NCI-H2107 (cell line): ENCODE data around the gene NPHS1.
A peak's percentile ranks its signal among the peaks of the same experiment; 100 is the strongest.
"Not testable (repeated sequence)": the region's sequence is repeated elsewhere in the genome, so short reads cannot be mapped to it uniquely, and the experiment has no call there.

ENCODE experiments used
- DNase-seq: peaks from one replicate; lab custom pipeline; 2025; lab: John Stamatoyannopoulos, UW

The NPHS1 gene

DNA sequence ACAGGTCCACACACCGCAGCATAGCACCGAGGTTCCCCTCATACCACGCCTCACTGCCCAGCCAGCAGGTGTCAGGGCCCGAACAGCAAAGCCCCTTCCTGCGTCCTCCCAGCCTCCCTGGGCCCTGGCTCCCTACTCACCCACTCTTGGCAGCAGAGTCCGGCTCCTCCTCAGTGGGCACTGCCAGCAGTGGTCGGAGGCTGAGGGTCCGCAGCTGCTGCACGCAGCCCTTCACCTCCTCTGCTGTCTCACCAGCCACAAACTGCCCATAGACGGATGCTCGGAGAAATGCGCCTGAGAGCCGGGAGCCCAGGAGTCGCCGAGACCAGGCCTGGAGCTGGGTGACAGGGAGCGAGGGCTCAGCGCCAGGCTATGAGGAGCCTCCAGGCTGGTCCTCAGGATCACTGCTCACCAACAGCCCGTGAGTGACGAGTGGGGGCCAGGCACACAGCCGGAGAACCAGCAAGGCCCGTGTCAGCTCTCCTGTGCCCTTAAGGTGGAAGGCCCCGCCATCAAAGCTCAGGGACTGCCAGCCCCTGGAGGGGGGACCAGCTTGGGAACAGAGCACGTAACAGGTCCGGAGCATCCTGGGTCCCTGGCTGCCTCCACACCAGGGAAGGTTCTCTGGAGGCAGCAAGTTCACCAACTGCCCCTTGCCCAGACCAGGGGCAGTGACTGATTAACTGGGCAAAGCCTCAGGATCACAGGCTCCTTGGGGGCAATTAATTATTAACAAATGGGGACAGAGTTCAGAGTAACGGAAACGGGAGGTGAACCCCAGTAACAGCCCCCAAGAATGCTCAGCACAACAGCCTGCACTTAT, 39.9 kb downstream of the NPHS1 start, which contains the start of gene PRODH2:
Gene PRODH2 (minus strand): TSS at position 626 of the 823 bp plus-strand sequence. CDS start 40 bp downstream, at position 586.
- DNase-seq, result no peak

DNA sequence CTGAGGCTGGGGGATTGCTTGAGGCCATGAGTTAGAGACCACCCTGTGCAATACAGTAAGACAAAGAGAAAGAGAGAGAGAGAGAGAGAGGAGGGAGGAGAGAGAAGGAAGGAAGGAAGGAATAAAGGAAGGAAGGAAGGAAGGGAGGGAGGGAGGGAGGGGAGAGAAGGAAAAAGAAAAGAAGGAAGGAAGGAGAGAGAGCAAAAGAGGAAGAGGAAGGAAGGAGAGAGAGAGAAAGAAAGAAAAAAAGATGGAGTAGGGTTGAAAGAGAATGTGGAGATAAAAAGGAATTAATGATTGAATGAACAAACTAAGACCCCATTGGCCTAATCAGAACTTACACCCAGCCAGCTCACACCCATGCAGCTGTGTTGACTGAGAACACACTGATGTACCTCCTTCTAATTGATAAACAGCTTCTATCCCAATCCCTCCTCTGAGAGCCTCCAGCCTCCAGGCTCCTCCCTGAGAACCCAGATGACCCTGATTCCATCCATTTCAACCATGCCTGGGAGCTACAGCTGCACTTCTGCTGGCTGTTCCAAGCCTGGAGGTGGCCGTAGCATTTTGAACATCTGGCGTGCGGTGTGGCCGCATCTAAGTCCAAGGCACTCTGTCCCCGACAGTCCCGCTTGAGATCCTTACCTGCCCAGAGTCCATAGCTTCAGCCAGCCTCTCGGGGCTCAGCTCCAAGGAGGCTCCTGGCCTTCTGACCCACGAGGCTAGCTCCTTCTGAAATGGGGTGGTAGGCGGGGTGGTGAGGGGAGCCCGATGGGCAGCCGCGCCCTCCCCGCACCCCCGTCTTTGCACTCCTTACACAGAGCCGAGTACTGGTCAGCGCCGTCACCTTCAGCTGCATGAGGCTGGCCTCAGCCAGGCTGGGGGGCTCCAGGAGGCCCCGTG, 40.7 kb downstream of the NPHS1 start:
- no peak for DNase-seq

DNA sequence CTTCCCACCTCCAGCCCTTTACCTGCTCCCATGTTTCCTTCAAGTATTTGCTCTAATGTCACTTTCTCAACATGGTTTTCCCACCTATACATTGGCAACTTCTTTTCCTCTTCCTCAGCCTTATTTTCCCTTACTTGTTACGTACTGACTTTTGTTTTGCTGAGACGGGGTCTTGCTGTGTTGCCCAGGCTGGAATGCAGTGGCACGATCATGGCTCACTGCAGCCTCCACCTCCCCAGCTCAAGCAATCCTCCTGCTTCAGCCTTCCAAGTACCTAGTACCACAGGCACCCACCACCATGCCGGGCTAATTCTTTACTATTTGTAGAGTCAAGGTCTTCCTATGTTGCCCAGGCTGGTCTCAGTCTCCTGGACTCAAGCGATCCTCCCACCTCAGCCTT, 44.7 kb downstream of the NPHS1 start:
- no peak for DNase-seq

DNA sequence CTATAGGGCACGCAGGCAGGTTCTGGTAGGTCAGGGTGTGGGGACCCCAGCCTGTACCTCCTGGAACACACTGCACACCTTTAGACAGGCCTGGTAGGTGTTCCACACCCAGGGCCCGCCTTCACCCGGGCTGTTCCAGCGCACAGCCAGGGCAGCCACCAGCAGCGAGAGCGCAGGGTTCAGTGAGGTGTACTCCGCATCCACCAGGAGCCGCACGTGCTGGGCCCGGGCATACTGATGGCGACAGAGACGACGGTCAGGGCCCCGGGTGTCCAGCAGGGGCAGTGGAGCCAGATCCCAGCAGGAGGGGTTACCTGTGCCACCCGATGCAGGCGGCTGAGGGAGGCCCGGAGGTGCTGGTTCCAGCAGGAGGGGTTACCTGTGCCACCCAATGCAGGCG, 45.7 kb downstream of the NPHS1 start:
- no peak for DNase-seq

DNA sequence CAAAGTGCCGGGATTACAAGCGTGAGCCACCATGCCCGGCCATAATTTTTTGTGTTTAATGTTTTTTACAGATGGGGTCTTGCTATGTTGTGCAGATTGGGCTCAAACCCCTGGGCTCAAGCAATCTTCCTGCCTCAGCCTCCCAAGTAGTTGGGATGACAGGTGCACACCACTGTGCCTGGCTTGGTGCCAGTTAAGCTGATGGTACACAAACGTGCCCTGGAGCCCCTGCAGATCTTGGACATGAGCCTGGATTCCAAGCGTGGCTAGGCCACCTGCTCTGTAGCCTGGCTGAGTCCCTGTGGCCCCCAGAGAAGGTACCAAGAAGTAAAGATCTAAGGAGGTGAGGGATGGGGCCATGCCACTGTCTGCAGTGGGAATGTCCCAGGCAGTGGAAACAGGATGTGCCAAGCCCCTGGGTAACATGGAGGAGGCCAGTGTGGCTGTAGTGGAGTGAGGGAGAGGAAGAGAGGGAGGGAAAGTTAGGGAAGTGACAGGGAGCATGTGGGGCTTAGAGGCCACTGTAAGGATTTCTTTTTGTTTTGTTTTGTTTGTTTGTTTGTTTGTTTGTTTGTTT, 46.7 kb downstream of the NPHS1 start:
- no peak for DNase-seq

DNA sequence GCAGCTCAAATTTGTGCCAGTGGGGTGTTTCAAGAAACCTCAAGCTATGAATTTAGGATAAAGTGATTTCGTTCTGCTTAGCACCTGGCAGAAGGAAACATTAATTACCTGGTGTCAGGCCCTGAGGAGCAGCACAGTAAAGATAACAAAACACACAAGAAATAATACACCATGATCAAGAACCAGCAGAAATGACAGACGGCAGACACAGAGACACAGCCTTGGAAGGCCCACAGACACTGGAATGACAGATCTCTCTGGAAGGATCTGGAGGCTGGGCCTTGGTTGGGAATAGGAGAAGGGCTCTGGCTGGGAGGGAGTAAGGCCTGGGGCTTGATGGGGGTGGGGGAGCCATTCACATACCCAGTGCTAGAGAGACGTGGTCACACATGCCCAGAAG, 50.5 kb downstream of the NPHS1 start:
- no peak for DNase-seq

DNA sequence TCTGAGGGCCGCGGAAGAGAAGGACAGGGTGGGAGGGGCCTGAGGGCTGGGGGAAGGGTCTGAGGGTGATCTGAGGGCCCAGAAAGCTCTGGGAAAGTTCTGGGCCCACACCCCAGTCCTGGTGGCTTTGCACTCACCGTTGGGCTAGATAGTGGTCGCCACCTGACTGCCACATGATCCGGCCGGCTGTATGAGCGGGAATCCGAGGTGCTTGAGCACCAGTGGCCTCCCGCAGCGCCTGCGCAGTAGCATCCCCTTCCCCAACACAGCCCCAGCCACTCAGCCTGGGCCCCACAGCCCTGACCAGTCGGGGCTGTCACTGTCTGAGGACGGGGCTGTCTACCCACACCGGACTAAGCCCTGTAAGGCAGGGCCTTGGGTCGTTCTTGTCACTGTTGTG, 54.6 kb downstream of the NPHS1 start:
- DNase-seq, result no peak

DNA sequence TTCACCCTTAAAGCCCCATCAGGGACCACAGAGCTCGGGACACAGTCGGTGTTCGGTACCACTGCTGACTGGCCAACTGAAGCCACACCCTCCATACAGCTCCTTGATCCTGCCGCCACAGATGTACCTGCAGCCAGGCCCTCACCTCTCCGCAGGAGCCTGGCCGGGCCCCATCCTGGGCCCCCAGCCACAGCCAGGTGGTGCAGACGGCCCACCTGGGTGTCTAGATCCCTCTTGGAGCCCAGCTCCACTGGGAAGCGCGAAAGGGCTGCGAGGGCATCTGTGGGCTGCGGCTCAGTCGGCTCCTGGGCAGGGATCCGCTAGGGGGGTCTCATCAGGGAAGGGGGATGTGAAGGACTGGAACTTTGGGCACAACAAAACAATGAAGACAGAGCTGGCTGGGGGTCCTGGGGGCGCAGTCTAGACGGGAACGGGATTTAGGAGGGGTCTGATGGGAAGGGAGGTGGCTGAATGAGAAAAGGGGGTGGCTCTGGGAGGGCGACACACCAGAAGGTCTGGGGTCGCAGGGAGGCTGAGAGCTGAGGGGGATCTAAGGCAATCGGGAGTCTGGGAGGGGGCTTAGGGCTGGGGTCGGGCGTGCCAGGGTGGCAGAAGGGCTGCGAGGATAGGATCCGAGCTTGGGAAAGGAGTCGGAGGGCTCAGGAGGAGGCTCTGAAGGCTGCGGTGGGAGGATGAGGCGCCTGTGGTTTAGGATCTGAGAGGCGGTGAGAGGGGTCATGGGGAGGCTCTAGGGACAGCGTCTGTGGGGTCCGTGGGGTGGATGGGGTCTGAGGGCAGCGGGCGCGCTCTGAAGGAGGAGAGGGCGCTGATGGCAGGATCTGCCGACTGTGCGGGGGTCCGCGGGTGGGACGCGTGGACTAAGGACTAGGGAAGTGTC, 55.4 kb downstream of the NPHS1 start:
- no peak for DNase-seq

DNA sequence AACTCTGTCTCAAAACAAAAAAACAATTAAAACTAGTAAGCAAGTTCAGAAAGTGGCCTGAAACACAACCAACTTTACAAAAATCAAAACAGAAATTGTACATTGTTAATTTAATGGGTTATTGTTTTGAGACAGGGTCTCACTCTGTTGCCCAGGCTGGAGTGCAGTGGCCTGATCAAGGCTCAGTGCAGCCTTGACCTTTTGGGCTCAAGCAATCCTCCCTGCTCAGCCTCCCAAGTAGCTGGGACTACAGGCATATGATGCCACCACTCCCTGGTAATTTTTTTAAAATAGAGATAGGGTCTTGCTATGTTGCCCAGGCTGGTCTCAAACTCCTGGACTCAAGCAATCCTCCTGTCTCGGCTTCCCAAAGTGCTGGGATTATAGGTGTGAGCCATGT, 56.7 kb downstream of the NPHS1 start:
- not testable (repeated sequence) for DNase-seq

DNA sequence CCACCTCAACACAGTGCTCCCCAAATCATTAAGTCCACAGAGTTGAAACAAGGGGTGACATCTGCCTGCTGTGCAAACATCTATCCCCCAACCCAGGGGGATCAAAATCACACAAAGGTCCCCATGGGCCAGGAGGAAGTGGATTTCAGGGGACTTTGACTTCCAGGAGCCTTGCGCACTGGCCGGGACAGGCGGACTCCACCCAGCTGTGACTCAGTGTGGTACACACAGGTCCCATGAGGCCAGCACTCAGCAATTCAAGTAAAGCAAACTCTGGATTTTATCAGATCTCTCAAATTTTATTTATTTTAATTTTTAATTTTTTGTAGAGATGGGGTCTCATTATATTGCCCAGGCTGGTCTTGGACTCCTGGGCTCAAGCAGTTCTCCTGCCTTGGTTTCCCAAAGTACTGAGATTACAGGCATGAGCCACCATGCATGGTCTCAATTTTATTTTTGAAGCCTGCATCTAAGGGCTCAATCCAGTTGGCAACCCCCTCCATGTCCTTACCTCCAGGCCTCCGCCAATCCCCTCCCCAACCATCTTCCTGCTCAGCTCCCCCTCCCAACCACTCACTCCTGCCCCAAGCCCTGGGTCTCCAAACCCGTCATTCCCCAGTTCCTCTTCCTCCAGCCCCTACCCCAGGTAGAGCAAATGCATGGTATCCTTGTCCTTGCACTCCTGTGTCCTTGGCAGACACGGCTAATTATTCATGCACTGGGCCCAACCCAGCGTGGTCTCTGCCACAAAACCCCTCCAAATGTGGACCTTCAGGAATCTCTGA, 58.7 kb downstream of the NPHS1 start:
- no peak for DNase-seq

DNA sequence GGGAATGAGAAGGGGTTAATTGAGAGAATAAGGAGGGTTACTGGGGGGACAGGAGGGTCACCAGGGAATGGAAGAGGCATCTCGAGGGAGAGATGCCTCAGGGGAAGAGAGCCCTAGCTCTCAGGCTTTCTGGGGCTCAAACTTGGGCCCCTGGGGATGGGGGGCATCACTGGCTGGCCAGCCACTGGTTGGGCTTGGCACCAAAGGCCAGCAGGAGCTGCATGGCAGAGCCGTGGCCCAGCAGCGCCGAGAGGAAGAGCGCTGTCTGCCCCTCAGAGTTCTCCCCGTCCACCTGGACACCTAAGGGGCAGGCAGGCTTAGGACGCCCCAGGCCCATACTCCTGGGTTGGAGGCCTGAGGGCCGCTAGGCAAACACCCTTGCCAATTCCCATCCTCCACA, 59.4 kb downstream of the NPHS1 start:
- DNase-seq, result no peak

DNA sequence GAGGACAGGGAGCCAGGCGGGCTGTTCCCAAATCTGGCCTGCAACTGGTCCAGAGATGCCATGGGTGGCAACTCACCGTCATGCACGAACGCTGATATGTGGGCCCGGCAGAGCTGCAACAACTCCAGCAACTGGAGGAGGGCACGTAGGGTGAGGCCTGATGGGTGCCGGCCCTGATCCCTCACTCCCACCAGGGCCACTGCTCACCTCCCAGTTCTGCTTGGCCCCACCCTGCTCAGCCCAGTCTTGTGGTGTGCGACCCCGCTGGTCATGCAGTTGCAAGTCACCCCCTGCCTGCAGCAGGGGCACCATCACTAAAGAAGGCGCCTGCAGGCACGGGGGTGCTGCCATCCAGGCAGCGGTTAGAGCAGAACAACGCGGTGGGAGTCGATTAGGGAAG, 60.0 kb downstream of the NPHS1 start:
- DNase-seq, result no peak

DNA sequence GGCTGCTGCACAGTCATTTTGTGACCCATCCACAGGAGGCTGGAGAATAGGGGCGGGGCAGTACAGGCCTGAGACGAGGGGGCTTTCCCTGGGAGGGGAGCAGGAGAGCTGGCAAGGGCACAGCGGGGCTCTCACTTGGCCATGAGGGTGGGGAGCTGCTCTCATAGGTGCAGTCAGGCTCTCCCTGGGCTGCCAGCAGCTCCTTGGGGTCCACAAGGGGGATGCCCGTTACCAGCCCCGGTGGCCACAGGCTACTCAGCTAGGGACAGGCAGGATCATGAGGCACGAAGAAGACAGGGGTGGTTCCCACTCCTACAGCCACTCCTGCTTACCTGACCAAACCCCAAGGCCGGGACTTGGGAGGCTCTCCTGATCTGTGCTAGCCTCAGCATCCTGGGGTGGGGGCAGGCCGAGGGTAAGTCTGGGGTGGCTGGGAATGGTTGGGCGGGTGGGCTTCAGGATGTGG, 60.5 kb downstream of the NPHS1 start:
- no peak for DNase-seq

DNA sequence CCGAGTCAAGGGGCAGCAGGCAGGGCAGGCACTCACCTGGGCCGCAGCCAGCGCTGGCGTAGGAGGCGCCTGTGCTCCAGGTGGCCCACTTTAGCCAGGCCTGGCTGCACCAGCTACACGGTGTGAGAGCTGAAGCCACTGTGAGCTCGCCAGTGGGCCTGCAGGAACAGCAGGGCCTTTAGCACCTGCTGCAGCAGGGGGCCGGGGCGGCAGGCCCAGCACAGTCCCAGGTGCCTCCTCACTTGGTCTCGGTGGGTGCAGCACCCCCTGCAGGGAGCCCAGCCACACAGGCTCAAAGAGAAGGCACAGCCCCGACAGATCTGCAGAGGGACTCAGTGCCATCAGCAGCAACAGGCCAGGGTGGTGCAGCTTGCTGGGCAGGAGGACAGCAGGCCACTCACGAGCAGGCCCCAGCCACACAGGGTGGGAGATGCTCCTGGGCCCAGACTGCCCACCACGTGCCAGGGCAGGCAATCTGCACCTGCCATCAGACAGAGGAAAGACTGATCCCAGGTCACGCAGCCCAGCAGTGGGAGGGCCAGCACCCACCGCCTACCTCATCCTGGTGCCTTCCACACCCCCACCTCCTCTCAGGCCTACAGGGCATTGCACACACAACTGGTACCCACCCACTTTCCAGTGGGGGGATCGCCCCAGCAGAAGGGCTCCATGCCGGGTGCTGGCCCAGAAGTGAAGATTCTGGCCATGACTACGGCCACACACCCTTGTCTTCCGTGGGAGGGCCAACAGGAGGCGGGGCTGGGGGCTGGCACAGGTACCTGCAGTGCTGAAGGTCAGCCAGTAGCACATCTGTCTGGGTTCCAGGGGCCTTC, 61.1 kb downstream of the NPHS1 start:
- peak; percentile 26 for DNase-seq

DNA sequence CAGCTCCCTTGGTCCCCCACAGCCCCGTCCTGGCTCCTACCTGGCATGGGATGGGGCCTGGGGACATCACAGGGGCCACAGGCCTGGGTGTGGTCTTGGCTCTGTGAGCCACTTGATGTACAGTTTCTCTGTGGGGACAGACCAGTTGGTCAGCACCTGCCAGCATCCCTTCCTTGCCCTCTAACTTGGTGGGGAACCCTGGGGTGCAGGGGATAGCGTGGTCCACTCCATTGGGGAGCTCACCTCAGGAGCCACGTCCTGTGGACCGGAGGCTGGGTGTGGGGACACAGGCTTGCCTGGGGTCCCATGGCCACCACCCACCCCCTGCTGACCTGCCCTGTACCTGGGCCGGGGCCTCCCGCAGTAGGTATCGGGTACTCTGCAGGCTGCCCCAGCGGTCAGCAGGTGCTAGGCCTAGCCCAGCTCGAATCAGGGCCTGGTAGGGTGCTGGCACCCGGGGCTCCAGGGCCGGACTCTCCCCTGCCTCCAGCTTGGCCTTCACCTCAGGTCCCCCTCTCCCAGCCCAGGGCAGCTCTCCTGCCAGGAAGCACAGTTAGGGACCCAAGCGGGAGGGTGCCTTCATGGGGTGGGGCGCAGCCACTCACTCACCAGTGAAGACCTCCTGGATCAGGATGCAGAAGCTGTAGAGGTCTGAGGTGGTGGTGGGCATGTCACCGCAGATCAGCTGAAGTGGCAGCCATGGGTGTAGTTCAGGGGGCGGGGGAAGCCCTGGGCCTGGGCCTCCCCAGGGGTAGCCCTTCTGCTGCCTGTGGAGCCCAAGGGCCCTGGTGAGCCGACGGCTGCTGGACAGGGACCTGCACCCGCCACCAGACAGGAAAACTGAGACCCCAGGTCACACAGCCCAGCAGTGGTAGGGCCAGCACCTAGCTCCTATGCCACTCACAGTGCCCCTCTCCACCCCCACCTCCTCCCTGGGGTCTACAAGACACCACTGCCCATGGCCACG, 62.0 kb downstream of the NPHS1 start:
- no peak for DNase-seq

DNA sequence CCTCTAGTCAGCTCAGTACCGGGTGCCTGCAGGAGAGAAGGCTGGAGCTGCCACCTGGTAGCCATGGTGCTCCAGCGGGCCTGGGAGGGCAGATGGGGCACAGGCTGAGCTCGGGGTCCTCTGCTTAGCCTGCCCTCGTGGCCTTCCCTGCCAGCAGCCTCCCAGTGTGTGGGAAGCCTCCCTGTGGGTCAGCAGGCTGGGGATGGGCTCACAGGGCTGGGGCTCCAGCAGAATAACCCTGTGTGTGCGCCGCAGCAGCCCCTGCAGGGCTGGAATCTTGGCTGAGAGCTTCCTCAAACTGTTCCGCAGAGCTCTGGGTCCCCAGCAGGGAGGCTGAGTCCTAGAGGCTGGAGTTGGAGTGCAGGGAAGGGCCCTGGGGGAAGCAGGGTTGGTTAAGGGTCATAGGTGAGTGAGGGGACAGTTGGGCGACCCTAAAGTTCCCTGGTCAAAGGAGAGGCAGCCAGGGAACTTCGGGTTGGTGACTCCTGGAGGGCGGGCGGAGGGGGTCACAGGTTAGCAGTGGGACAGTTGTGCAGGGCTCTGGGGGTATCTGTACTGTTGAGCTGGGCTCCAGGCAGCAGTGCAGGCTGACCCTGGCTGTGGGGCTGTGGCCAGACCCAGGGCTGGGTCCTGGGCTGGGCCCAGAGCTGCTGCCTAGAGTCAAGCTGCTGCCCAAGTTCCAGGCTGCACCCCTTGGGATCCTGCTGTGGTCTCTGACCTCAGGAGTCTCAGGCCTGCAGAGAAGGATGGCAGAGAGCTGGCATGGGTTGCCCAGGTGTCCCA, 62.9 kb downstream of the NPHS1 start:
- DNase-seq, result no peak

DNA sequence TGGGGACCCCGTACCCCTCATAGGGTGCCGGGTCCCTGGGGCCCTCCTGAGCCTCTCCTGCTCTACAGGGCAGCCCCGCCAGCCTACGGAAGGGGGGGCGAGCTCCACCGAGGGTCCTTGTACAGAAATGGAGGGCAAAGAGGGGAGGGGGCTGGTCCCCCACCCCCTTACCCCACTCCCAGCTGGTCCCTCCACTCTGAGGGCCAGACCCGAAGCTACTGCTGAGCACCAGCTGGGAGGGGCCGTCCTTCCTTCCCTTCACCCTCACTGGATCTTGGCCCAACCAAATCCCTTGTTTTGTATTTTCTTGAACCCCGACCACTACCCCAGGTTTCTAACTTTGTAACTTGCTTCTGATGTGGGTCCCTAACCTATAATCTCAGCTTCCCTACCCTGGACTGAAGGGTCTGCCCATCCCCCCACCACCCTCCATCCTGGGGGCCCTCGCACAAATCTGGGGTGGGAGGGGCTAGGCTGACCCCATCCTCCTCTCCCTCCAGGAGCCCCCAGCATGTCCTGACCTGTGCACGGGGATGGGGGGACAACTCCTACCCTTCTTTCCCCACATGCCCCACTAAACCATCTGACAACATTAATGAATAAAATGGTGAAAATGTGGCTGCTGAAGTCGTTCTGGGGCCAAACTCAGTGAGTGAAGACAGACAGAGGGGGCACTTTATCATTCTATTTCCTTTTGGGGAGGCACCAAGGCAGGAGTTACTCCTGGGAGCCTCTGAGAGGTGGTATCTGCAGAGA, 63.9 kb downstream of the NPHS1 start:
- no peak for DNase-seq
